Naive thymus-derived CD8-positive, alpha-beta T cell (primary cell): ENCODE results near the gene STX2. TPM values are rescaled to one million over a fixed set of nuclear protein-coding genes. Genes with fewer than 3 reads are reported as not detected.
"Not testable (repeated sequence)": the region's sequence is repeated elsewhere in the genome, so short reads cannot be mapped to it uniquely, and the experiment has no call there.

ENCODE experiments used
- ATAC-seq, 2 donors: fragments of 150-1000 bp; cut with Tn5 transposase in 1 of 2; sonication (Bioruptor Pico), chemical (Tn5 transposase) in 1 of 2; 1 replicate in 1 of 2; 2 replicates in 1 of 2; pipeline ENCODE4 v1.10.0; 2021; ENCODE audit warnings: mild to moderate bottlenecking in 2 of 2, moderate library complexity in 2 of 2
- POLR2A ChIA-PET: fragments of 350-600 bp; sonication (Branson Sonifier 250); formaldehyde crosslinking; loops from one replicate; lab custom pipeline; 2021; ENCODE audit warnings: antibody characterized with exemption; lab: Charles Lee
- DNase-seq, 10 donors: peaks; one replicate each; pipeline versions ENCODE4 v3.0.0 to v3.0.0-alpha.2; 2020 to 2022
- H3K27ac Mint-ChIP-seq, 10 donors: one replicate each; pipeline ENCODE4 v1.8.0; 2020 to 2022; ENCODE audit warnings: mild to moderate bottlenecking in 10 of 10, mixed read lengths in 10 of 10, moderate library complexity in 4 of 10, inconsistent platforms in 1 of 10
- H3K27me3 Mint-ChIP-seq, 5 donors: one replicate each; pipeline ENCODE4 v1.8.0; 2021 to 2022; ENCODE audit warnings: mixed read lengths in 5 of 5
- H3K36me3 Mint-ChIP-seq, 3 donors: one replicate each; pipeline ENCODE4 v1.8.0; 2020 to 2022; ENCODE audit warnings: mixed read lengths in 3 of 3, mild to moderate bottlenecking in 2 of 3, inconsistent platforms in 1 of 3
- H3K4me1 Mint-ChIP-seq, 4 donors: one replicate each; pipeline ENCODE4 v1.8.0; 2021 to 2022; ENCODE audit warnings: mixed read lengths in 4 of 4
- H3K4me3 Mint-ChIP-seq, 10 donors: one replicate each; pipeline ENCODE4 v1.8.0; 2020 to 2022; ENCODE audit warnings: mild to moderate bottlenecking in 10 of 10, mixed read lengths in 10 of 10, moderate library complexity in 6 of 10, inconsistent platforms in 1 of 10
- H3K9me3 Mint-ChIP-seq, 9 donors: one replicate each; pipeline ENCODE4 v1.8.0; 2020 to 2022; ENCODE audit warnings: mixed read lengths in 9 of 9, mild to moderate bottlenecking in 3 of 9, inconsistent platforms in 1 of 9, moderate library complexity in 1 of 9
- polyA plus RNA-seq, 3 donors: library from polyadenylated mRNA; unstranded; fragments of 300-500 nt; fragmentation: Illumina TruSeq; gene quantifications; one replicate each; pipeline ENCODE4 v1.2.3, GENCODE V29; 2021
- total RNA-seq, 8 experiments: library from RNA in 2 of 8; stranded (reverse) in 2 of 8; gene quantifications; one replicate each; pipeline ENCODE4 v1.2.3 and lab custom pipeline; 2021 to 2026

The STX2 gene
- total and polyA plus RNA-seq, 5 experiments from 2014 or later: 6.7 to 29.9 (median 9.3) TPM

DNA sequence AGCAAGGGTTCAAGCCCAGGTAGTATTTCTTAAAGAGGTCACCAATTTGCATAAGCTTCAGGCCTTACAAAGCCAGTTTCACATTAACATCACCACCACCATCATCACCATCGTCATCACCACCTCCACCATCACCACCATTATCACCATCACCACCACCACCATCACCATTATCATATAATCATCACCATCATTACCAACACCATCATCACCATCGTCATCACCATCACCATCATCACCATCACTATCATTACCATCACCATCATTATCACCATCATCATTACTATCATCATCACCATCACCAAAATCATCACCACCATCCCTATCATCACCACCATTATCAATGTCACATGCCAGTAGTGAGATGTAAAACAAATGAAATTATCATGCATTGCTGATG lies 72.6 kb downstream of the STX2 start:
- Mint-ChIP-seq H3K27me3 (peaks cover 1 to 17% (median 11%) of the 10 kb centered on the region in 5 donors), H3K27ac (no peak overlapping the region), H3K9me3 (no peaks in the 10 kb centered on the region), H3K36me3 (no peaks in the 10 kb centered on the region), H3K4me1 (peaks cover 5 to 10% (median 6%) of the 10 kb centered on the region in 4 donors), H3K4me3 (no peak overlapping the region)
- DNase-seq (no peak), ATAC-seq (no peak)
- POLR2A ChIA-PET: no interaction called here

DNA sequence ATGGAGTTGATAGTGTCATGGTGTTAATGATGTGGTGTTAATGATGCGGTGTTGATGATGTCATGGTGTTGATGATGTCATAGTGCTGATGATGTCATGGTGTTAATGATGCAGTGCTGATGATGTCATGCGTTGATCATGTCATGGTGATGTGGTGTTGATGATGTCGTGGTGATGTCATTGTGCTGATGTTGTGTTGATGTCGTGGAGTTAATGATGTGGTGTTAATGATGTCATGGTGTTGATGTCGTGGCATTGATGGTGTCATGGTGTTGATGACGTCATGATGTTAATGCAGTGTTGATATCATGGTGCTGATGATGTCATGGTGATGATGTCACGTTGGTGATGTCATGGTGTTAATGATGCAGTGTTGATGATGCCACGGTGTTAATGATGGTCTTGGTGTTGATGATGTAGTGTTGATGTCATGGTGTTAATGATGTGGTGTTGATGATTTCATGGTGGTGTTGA lies 73.8 kb downstream of the STX2 start:
- ATAC-seq: no peak
- H3K36me3 Mint-ChIP-seq: no peaks in the 10 kb centered on the region
- H3K27ac Mint-ChIP-seq: no peak overlapping the region
- H3K4me3 Mint-ChIP-seq: no peak overlapping the region
- DNase-seq: no peak
- POLR2A ChIA-PET: no interaction called here
- no peaks in the 10 kb centered on the region for H3K9me3 Mint-ChIP-seq
- peaks cover 5 to 19% (median 8%) of the 10 kb centered on the region in 4 donors for H3K4me1 Mint-ChIP-seq
- H3K27me3 Mint-ChIP-seq: peaks cover 0 to 25% (median 6%) of the 10 kb centered on the region in 5 donors

DNA sequence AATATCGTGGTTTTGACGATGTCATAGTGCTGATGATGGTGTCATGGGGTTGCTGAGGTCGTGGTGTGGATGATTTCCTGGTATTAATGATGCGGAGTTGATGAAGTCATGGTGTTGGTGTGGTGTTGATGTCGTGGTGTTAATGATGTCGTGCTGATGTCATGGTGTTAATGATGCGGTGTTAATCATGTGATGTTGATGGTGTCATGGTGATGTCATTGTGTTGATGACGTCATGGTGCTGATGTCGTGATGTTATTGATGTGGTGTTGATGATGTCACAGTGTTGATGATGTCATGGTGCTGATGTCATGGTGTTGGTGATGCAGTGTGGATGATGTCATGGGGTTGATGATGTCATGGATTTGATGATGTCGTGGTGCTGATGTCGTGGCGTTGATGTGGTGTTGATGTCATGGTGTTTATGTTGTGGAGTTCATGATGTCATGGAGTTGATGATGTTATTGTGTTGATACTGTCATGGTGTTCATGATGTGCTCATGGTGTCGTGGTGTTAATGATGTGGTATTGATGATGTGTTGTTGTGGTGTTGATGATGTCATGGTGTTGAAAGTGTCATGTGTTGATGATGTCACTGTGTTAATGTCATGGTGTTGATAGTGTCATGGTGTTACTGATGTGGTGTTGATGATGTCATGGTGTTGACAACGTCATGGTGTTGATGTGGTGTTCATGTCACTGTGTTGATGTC lies 74.4 kb downstream of the STX2 start:
- Mint-ChIP-seq H3K27me3 (peaks cover 0 to 30% (median 6%) of the 10 kb centered on the region in 5 donors), H3K4me3 (no peak overlapping the region), H3K36me3 (no peaks in the 10 kb centered on the region), H3K27ac (no peak overlapping the region), H3K9me3 (no peaks in the 10 kb centered on the region), H3K4me1 (peaks cover 5 to 20% (median 9%) of the 10 kb centered on the region in 4 donors)
- DNase-seq: peak in 4 of 10 donors; percentile 10 to 32 (median 16)
- ATAC-seq: no peak
- POLR2A ChIA-PET: no interaction called here

DNA sequence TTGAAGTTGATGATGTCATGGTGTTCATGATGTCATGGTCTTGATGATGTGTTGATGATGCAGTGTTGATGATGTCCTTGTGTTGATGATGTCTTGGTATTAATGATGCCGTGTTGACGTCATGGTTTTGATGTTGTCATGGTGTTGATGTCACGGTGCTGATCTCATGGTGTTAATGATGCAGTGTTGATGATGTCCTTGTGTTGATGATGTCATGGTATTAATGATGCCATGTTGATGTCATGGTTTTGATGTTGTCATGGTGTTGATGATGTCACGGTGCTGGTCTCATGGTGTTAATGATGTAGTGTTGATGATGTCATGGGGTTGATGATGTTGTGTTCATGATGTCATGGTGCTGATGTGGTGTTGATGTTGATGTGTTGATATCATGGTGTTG lies 75.0 kb downstream of the STX2 start:
- no peak overlapping the region for H3K27ac Mint-ChIP-seq
- H3K36me3 Mint-ChIP-seq: no peaks in the 10 kb centered on the region
- no peak overlapping the region for H3K4me3 Mint-ChIP-seq
- H3K27me3 Mint-ChIP-seq: peaks cover 0 to 30% (median 6%) of the 10 kb centered on the region in 5 donors
- H3K4me1 Mint-ChIP-seq: peaks cover 5 to 20% (median 9%) of the 10 kb centered on the region in 4 donors
- ATAC-seq (no peak), DNase-seq (no peak)
- POLR2A ChIA-PET: no interaction called here
- H3K9me3 Mint-ChIP-seq: no peaks in the 10 kb centered on the region

DNA sequence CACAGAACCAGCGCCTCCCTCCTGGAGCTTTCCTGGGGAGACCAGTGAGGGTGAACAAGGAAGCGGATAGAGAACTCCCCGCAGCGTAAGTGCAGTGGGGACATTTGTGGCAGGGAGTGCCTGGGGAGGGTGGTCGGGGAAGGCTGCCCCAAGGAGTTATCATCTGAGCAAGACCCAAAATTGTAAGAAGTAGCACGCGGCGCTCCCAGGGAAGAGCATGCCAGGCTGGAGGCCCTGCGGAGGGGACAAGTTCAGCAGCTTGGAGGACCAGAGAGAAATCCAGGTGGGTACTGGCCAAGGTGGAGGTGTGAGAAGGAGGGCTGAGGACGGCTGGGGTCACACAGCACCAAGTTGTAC lies 76.8 kb downstream of the STX2 start:
- ATAC-seq (no peak), DNase-seq (no peak)
- Mint-ChIP-seq H3K4me3 (peak overlapping the region; percentile 56 to 79 (median 70)), H3K27ac (peak overlapping the region in 6 of 10 donors; percentile 5 to 55 (median 48)), H3K36me3 (no peaks in the 10 kb centered on the region), H3K27me3 (peaks cover 0 to 23% (median 0%) of the 10 kb centered on the region in 5 donors), H3K4me1 (peaks cover 5 to 20% (median 9%) of the 10 kb centered on the region in 4 donors), H3K9me3 (peaks cover 0 to 3% (median 0%) of the 10 kb centered on the region in 9 donors)
- POLR2A ChIA-PET: interaction anchor here (1.6 kb wide), 1 partner anchor 15 kb away, joined by 3 read pairs; no protein-coding TSS in a partner anchor

DNA sequence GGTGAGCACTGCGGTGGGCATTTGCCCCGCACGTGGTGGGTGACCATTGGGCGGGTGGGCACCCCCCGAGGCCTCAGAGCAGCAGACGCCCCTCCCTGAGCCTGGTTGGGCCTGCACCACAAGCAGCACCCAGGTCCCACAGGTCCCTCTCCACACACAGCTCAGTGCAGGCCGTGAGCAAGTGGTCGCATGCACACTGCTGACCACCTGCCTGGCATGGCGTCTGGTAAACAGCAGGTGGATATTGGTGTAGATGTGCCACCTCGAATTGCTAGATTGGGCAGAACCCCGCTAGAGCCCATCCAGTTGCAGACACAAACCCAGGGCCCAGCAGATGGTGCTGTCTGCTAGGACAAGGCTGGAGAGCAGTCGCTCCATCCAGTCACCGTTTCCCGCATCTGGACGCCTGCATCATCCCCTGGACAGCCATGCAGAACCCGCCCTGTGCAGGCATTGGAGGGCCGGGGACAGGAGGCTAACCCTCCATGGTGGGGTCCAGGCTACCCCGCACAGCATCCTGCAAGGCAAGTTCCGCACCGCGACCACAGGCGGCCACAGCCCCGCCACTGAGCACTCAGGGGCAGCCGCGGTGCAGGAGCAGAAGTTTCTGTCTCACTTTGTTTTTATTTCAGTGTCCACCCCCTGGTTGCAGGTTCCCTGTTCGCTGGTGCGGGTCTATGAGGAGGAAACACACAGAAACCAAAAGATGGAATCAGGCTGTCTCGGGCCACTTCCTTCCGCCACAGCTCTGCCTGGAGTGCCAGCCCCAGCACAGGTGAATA lies 77.3 kb downstream of the STX2 start:
- Mint-ChIP-seq H3K27me3 (peaks cover 0 to 22% (median 0%) of the 10 kb centered on the region in 5 donors), H3K27ac (peak overlapping the region in 6 of 10 donors; percentile 5 to 84 (median 48))

DNA sequence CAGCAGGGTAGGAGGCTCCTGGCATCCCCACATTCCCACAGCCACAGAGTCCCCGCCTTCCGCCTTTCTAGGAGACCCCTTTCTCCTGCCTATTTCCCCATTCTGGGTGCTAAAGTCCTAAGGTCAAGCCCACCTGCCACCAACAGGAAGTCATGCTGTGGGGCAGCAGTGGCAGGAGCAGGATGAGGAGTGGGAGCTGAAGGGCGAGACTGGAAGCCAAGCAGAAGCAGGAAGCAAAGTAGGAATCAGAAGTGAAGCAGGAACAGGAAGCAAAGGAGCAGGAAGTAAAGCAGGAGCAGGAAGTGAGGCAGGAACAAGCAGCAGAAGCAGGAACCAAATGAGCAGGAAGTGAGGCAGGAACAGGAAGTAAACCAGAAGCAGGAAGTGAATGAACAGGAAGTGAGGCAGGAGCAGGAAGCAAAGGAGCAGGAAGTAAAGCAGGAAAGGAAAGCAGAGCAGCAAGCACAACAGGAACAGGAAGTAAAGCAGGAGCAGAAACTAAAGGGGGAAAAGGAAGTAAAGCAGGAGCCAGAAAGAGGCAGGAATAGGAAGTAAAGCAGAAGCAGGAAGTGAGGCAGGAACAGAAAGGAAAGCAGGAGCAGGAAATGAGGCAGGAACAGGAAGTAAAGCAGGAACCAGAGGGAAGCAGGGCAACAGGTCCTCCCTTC lies 84.7 kb downstream of the STX2 start:
- POLR2A ChIA-PET: interaction anchor here (0.9 kb wide), 1 partner anchor 84 kb away, joined by 3 read pairs; no protein-coding TSS in a partner anchor
- Mint-ChIP-seq H3K36me3 (peaks cover 0 to 11% (median 7%) of the 10 kb centered on the region in 3 donors), H3K4me3 (peak overlapping the region; percentile 16 to 82 (median 66)), H3K4me1 (peaks cover 5 to 12% (median 8%) of the 10 kb centered on the region in 4 donors), H3K9me3 (peaks cover 5 to 24% (median 14%) of the 10 kb centered on the region in 9 donors), H3K27me3 (peaks cover 0 to 3% (median 0%) of the 10 kb centered on the region in 5 donors), H3K27ac (peak overlapping the region; percentile 88 to 96 (median 93))
- DNase-seq: peak in 3 of 10 donors; percentile 2 to 23 (median 22)
- ATAC-seq: no peak

More for the DNA sequence above, 77.3 kb downstream of the STX2 start:
- Mint-ChIP-seq H3K9me3 (peaks cover 0 to 5% (median 0%) of the 10 kb centered on the region in 9 donors), H3K36me3 (no peaks in the 10 kb centered on the region), H3K4me3 (peak overlapping the region; percentile 56 to 79 (median 70)), H3K4me1 (peaks cover 5 to 20% (median 9%) of the 10 kb centered on the region in 4 donors)
- peak; percentile 61 to 71 for ATAC-seq
- POLR2A ChIA-PET: interaction anchor here (0.5 to 1.6 kb wide), 2 partner anchors 11 to 16 kb away, joined by 3 to 5 read pairs; no protein-coding TSS in a partner anchor
- DNase-seq: peak; percentile 16 to 75 (median 44)

DNA sequence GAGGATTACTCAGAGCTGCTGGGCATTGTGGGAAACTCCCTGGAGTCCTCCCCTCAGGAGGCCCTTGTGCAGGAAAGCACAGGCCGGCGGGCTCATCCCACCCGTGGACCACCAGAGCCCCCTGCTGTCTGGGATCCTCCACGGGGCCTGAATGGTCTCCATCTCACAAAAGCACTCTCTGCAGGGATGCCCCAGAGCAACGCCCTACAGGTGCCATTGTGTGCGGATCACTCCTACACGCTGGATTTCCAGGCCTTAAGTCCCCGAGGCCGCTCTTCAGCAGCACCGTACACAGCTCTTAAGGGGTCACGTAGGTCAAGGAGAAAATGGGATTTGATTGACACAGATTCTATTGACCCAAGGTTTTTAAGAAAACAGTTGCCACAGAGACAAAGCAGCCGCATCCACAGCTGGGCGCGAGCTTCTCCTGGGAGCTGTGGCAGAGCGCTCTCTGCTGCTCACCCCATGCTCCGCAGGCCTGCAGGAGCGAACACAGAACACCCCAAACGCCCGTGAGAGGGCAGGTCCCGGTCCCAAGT lies 86.3 kb downstream of the STX2 start:
- ATAC-seq (no peak), DNase-seq (no peak)
- Mint-ChIP-seq H3K9me3 (peaks cover 5 to 24% (median 14%) of the 10 kb centered on the region in 9 donors), H3K4me3 (no peak overlapping the region), H3K27me3 (peaks cover 3 to 6% (median 5%) of the 10 kb centered on the region in 5 donors), H3K36me3 (peaks cover 0 to 11% (median 7%) of the 10 kb centered on the region in 3 donors), H3K27ac (no peak overlapping the region), H3K4me1 (peaks cover 10 to 18% (median 14%) of the 10 kb centered on the region in 4 donors)
- POLR2A ChIA-PET: no interaction called here

DNA sequence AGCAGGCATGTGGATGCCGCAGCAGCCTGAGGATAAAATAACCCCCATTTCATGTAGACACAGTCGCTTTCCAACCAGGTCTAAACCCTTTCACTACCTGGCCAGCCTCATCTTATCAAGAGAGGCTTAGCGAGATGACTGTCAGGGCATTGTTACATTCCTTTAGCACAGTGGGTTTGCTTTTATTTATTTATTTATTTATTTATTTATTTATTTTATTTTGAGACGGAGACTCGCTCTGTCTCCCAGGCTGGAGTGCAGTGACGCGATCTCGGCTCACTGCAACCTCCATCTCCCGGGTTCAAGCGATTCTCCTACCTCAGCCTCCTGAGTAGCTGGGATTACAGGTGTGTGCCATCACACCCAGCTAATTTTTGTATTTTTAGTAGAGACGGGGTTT lies 87.0 kb downstream of the STX2 start:
- Mint-ChIP-seq H3K27ac (peak overlapping the region in 3 of 10 donors; percentile 4 to 49 (median 5)), H3K36me3 (peaks cover 0 to 11% (median 7%) of the 10 kb centered on the region in 3 donors), H3K9me3 (peaks cover 5 to 21% (median 14%) of the 10 kb centered on the region in 9 donors), H3K27me3 (peaks cover 5 to 11% (median 7%) of the 10 kb centered on the region in 5 donors), H3K4me1 (peaks cover 10 to 19% (median 16%) of the 10 kb centered on the region in 4 donors)
- DNase-seq, POLR2A ChIA-PET, ATAC-seq, H3K4me3 Mint-ChIP-seq: not testable (repeated sequence)

DNA sequence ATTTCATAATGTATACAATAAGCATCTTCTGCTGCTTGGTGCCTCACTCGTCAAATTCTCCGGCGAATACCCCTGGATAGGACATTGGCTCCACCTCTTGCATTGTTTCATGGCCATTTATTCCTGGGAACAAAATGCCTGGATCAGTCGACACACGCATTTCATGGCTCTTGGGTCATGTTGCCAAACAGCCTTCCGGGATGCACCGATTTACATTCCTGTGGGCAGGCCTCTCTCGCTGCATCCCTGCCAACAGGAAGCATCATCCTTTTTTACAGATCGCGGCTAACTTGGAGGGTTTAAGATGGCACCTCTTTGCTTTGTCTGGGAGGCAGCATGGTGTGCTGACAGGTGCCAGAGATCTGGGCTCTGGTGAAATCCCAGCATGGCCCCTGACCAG lies 90.3 kb downstream of the STX2 start:
- peaks cover 0 to 9% (median 3%) of the 10 kb centered on the region in 9 donors for H3K9me3 Mint-ChIP-seq
- no peak overlapping the region for H3K4me3 Mint-ChIP-seq
- H3K4me1 Mint-ChIP-seq: peaks cover 5 to 11% (median 7%) of the 10 kb centered on the region in 4 donors
- POLR2A ChIA-PET: no interaction called here
- no peak overlapping the region for H3K27ac Mint-ChIP-seq
- no peaks in the 10 kb centered on the region for H3K36me3 Mint-ChIP-seq
- peaks cover 8 to 27% (median 14%) of the 10 kb centered on the region in 5 donors for H3K27me3 Mint-ChIP-seq
- ATAC-seq (no peak), DNase-seq (no peak)

DNA sequence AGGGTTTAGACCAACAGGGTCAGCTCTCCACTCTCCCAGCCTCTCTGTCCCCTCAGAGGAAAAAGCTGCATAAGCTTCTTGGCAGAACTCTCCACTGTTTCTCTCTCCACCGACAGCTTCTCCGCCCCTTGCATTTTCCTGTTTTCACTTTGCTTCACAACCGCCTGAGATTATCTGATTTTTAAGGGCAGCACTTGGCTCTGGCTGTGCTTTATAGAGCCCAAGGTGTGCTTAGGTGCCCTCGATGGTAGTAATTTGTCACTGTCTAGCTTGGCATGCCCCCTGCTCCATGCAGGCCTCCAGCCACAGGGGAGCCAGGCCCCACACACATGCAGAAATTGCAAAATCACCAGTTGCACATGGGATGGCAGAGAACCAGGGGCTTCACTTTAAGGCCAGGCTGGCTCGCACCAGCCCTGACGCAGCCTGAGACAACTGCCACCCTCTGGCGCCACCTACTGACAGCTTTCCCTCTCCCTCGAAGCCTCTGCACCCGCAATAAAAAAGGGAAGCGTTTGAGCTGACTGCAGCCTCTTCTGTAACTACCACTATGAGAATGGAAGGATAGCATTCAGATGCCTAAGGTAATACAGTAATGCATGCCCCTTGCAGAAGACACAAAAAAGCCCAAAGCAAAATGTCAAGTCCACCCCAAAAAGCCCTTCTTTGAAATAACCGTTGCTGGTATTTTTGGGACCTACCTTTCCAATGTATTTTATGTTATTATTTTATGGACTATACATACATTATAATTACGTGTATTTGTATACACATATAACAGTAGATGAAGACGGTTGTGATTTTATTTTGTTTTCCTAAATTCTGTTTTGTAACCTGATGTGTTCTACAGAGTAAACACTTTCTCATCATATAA lies 90.9 kb downstream of the STX2 start:
- Mint-ChIP-seq H3K36me3 (no peaks in the 10 kb centered on the region), H3K4me3 (peak overlapping the region in 5 of 10 donors; percentile 1 to 60 (median 20)), H3K9me3 (peaks cover 0 to 8% (median 0%) of the 10 kb centered on the region in 9 donors), H3K27ac (peak overlapping the region in 7 of 10 donors; percentile 29 to 79 (median 50)), H3K27me3 (peaks cover 8 to 34% (median 18%) of the 10 kb centered on the region in 5 donors), H3K4me1 (peaks cover 5 to 11% (median 7%) of the 10 kb centered on the region in 4 donors)
- POLR2A ChIA-PET: no interaction called here
- DNase-seq (peak; percentile 41 to 79 (median 64)), ATAC-seq (peak; percentile 84 to 91)
